ENCODE measurements around the gene NCAPG2.

The NCAPG2 gene, protein sequence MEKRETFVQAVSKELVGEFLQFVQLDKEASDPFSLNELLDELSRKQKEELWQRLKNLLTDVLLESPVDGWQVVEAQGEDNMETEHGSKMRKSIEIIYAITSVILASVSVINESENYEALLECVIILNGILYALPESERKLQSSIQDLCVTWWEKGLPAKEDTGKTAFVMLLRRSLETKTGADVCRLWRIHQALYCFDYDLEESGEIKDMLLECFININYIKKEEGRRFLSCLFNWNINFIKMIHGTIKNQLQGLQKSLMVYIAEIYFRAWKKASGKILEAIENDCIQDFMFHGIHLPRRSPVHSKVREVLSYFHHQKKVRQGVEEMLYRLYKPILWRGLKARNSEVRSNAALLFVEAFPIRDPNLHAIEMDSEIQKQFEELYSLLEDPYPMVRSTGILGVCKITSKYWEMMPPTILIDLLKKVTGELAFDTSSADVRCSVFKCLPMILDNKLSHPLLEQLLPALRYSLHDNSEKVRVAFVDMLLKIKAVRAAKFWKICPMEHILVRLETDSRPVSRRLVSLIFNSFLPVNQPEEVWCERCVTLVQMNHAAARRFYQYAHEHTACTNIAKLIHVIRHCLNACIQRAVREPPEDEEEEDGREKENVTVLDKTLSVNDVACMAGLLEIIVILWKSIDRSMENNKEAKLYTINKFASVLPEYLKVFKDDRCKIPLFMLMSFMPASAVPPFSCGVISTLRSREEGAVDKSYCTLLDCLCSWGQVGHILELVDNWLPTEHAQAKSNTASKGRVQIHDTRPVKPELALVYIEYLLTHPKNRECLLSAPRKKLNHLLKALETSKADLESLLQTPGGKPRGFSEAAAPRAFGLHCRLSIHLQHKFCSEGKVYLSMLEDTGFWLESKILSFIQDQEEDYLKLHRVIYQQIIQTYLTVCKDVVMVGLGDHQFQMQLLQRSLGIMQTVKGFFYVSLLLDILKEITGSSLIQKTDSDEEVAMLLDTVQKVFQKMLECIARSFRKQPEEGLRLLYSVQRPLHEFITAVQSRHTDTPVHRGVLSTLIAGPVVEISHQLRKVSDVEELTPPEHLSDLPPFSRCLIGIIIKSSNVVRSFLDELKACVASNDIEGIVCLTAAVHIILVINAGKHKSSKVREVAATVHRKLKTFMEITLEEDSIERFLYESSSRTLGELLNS

DNA sequence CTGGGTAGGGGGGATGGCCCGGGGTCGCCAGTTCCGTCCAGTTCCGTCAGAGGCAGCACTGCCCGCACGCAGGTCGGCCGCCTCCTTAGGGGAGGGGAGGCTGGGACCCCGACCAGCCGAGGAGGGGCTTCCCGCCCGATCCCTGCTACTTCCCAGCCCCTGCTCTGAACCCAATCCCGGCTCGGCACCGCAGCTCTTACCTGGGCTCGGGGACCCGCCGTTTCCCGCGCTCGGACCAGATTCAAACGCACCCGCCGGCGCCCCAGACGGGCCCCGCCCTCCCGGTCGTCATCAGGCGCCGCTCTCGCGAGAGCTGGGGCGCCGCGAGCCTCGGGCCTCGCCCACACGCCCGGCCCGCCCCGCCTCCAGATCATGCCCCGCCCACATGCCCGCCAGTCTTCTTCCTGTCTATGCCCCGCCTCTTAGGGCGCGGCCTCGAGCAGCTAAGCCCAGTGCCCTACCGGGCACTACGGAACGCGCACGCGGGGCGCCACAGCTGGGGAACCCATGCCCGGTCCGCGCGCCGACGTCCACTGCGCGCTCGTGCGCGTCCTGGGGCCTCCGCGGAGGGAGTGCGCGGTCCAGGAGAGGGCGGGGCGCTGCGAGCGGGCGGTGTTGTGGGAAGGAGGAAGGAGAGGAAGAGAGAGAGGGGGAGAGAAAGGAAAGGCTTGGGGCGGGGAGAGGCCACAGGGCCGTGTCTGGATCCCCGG lies at the start of gene NCAPG2:
TSS of gene NCAPG2 (minus strand) at position 281 of the 710 bp plus-strand sequence. CDS start 2,905 bp downstream, outside the sequence.
- DNase-seq = peak; percentile 64

DNA sequence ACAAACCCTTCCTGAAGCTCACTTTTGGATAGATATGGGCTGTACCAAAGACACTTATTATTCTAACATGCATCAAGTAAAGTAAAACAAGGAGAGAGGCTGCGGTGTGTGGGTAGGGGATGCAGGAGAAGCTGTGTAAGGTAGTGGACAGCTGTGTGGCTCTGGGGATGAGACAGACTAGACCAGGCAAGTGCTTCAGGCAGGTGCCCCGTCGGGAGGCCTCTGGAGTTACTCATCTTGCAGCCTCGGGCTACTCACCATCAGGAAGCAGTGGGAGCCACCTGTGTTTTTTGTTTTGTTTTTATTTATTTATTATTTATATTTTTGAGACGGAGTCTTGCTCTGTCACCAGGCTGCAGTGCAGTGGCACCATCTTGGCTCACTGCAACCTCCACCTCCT lies 49.3 kb upstream of the NCAPG2 start:
- DNase-seq = no peak

DNA sequence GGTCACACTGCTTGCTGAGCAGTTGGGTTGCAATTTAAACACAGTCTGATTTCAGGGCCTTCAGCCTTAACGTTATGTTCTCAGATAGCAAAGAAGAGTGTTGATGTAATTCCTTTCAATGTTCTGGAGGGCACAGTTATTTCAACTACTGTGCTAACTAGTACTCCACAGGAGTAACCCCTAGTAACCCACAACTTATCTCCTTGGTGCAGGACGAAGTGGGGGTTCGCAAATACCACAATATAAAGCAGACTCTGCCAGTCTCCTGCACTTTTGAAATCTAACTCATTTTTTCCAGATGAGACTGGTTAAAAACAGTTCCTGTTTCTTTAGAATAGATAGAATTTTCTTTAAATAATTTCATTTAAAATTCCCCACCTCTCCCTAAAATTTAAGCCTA lies 47.1 kb upstream of the NCAPG2 start:
- DNase-seq = no peak

DNA sequence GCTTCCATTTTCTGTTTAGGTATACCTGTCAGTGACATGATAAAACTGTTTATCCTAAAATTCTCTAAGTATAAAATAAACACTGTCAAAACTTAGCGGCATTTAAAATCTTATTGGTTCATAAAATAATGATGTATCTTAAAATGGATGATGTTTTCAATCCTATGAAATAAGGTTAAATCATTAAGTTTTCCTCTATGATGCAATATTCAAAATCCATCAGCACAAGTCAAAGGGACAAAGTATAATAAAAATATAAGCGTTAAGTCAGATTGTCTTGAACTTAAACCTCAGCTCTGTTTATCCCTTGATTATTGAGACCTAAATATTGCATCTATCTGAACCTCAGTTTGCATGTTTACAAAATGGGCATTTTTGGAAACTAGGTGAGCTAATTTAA lies 46.6 kb upstream of the NCAPG2 start:
- no peak for DNase-seq

DNA sequence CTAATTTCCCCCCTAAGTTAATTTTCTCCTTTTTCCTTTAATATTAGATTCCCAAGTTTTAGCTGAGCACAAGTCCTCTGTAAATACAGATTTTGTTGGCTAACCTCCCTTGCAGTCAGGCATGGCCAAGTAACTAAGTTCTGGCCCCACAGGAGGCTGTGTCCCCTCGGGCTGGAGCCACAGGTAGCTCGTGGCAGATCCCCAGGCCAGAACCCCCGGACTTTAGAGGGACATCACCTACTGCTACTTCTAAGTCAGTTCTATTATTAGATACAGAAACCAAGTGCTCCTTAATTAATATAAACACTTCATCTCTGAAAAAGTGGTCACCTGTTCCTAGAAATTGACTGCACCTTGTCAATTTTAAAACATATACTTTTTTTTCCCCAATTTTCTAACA lies 46.1 kb upstream of the NCAPG2 start:
- DNase-seq = no peak

DNA sequence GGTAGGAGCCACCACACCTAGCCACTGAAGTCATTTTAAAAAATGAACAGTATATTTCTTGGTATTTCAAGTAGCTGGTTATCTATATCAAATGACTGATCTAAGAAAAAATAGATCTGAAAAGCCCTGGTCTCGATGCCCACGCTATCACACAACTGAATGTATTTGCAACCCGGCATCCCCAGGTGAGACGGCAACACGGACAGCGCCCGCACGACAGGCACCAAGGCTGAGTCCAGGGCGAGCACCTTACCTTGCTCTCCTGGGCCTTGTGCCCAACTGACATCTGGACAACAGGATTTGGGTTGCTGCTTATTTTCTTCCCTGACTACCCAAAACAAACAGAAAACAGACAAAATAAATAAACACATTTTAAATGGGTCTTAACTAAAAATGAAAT lies 44.8 kb upstream of the NCAPG2 start:
- no peak for DNase-seq

DNA sequence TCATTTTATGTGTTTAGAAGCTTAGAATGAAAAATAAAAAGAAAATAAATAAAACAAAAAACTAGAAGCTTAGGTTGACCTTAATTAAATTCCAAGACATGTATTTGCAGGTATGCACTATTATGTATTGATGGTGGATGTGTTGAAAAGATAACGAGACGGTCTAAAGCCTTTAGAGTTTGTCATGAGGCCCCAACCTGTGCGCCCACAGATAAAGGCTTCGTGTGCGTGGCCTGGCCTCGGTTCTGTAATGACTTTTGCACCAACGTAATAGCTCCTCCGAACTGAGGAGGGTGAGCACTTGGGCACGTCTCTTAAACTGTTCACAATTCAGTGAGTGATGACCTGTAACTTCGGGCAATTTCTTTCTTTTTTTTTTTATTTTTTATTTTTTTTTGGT lies 43.7 kb upstream of the NCAPG2 start:
- no peak for DNase-seq

DNA sequence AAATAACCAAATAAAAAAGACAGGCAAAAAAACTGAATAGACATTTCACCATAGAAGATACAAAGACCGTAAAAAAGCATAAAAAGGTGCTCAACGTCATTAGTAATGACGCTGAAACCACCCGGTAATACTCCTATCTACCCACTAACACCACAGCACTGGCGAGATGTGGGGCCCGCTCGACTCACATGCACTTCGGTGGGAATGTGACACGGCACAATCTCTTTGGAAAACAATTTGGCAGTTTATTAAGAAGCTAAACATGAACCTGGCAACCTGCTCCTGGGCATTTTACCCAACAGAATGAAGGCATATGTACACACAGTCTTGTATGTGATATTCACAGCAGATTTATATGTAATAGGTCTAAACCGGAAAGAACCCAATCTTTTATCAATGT lies 42.8 kb upstream of the NCAPG2 start:
- DNase-seq = no peak

DNA sequence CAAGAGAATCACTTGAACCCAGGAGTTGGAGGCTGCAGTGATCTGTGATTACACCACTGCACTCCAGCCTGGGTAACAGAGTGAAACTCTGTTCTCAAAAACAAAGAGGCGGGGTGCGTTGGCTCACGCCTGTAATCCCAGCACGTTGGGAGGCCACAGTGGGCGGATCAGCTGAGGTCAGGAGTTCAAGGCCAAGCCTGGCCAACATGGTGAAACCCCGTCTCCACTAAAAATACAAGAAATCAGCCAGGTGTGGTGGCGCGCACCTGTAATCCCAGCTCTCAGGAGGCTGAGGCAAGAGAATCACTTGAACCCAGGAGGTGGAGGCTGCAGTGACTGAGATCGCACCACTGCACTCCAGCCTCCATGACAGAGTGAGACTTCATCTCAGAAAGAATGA lies 42.4 kb upstream of the NCAPG2 start:
- DNase-seq = no peak

DNA sequence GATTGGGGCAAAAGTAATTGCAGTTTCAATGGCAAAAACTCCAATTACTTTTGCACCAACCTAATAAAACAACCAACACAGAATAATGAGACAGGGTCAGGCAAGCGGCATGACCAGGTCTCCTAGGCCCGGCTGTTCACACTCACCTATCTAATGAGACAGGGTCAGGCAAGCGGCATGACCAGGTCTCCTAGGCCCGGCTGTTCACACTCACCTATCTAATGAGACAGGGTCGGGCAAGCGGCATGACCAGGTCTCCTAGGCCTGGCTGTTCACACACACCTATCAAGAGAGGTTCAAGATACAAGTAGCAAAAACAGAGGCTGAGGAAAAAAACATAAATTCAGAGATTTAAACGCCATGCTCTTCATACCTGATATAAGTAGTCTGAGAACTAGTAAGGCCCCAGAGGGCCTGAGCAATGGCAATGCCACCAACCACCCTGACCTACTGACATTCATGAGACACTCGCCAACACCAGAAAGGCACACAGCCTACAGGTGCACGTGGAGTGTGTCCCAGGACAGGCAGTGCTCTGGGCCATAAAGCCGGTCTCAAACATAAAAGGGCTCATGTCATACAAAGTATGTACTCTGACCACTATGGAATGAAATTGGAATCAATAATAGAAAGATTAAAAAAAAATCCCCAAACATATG lies 40.6 kb upstream of the NCAPG2 start:
- DNase-seq = no peak

DNA sequence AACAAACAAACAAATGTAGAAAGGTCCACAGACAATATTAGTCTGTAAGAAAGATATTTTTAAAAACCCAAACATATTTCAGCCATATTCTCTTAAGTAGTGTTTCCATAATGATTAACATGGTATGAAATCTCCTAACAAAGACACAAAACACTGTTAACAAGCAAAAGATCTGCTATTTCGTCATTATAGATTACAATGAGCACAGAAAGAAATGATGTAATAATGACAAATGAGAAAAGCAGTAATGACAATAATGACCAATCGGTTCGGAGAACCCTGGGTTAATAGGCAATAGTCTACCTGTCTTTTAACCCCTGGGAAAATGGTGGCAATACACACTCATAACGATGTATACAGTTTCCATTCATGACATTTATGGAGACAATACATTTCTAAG lies 39.5 kb upstream of the NCAPG2 start:
- DNase-seq = no peak

DNA sequence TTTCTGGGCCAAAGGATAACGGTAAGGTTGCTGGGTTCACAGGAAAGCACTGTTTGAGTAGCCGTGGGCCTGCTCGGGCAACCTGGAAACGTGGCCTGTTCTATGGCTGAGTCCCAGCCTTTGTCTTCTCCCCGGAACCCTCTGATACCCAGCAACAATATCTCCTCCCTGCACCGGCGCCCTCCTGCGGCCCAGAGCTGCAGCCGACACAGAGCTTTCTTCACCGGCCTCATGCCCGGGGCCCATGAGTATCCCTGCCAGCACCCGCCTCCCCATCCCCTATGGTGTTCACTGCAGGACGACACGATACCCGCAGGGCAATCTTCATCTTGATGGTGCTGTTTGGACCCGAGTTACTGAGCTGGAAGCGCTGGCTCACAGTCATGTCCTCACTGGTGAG lies 38.6 kb upstream of the NCAPG2 start:
- no peak for DNase-seq

DNA sequence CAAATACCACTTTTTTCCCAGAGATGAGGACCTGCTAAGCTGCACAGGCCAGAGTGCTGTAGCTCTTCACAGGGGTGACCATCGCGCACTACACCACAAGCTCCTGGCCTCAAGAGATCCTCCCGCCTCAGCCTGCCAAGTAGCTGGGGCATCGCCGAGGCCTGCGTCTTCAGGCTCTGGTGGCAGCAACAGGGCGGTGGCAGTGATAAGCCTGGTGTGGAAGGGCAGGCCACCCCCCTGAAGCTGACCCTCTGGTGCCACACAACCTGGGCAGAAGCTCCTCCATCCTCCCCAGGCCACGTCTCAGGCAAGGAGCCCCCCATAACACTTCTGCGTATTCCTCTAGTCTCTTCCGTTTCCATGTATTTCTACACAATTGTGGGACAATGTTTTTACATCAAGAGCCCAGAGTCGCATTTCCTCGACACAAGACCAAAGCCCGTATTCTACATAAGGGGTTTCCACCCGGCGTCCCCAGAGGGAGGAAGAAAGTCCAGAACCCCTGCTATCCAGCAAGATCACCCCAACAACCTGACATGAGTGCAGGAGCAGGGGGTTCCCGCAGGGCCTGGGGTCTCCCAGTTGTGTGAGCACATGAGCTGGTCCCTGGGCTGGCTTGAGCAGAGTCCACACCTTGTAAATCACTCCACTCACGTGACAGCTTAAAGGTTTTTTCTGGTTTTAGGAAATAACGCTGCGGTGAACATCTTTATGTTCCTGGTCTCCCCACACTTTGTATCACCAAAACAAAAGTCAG lies 37.6 kb upstream of the NCAPG2 start:
- DNase-seq = no peak

DNA sequence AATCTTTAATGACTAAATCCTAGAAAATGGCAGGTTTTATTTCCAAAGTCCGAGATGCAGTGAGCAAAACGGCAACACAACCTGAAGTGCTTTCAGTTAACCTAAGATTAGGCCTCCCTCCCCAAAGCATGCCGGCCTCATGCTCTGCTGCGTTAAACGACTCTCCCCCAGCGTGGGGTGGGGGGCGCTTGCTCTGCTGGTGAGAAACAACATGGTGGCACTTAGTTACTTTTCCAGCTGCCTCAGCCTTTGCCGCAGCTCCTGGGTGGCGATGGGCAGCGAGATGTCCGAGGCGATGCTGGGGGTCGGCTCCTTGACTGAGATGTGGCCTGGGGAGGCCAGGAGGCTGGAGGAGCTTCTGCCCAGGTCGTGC lies 36.7 kb upstream of the NCAPG2 start:
- no peak for DNase-seq

DNA sequence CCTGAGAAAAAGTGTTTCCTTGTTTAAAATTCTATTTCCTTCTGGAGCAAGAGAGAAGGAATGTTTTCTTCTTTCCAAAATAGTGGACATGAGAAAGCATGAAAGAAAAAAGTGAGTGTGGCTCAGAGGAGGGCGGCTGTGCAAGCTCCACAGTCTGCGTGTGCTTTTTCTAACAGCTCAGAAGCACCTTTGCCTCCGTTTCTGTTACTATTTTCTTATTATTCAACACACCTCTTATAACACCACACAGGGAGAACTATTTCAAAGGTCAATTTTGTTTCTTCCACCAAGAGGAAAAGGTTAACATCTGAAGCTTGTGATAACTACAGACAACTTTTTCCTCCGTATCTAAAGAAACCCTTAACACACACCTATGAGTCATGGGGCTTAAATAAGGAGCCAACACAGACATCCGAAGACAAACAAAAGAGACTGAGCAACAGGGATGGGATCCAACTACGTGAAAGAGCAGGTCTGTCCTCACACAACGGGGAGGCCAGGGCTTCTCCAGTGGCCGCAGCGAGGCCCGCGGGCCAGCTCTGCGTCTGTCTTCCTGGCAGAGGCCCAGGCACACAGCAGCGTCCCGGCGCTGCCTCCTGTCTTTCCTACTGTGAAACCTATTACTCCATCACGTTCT lies 36.2 kb upstream of the NCAPG2 start:
- DNase-seq = no peak

DNA sequence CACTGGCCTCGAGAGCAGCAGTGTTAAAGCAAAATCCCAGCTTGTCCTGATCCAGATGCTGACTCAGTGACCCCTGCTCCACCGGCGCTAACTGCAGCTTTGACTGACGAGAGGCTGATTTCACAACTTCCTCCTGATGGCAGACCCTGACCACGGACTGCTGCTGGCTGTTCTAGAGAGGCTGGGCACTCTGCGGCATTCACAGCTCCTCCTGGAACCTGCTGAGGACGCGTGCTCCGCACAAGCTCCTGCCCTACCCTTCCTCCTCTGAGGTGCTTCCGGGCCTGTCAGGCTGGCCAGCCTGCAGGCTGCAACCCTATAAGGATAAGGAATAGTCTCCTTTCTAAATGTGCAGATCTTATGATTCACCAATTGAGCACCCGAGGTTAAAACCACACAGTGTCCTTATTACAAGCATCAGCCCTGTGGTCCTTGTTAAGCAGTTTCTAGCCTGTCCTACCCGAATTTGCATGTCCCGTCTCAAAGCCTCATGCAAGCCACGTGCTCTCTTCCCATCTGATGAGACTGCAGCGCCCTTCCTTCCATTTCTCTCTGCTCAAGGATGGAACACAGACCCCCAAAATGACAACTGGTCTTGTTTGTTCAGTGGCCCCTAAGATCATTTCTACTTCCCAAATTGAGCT lies 35.5 kb upstream of the NCAPG2 start:
- DNase-seq = no peak

DNA sequence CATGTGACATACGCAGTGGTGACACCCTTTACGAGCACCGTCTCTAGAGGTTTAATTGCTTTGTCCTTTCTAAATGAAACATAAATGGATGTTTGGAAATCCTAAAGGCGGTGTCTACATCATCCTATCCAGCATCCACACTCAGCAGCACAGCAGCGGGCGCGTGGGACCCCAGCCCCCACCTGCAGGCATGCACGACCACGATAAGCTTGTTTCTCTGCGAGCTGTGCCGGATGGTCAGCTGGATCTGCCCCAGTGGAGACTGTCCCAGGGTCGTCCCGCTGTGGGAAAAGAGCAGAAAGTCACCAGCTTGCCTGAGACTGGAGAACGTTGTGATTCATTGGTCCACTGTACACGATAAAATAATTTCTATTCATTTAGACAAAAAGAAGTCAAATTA lies 34.2 kb upstream of the NCAPG2 start:
- no peak for DNase-seq

DNA sequence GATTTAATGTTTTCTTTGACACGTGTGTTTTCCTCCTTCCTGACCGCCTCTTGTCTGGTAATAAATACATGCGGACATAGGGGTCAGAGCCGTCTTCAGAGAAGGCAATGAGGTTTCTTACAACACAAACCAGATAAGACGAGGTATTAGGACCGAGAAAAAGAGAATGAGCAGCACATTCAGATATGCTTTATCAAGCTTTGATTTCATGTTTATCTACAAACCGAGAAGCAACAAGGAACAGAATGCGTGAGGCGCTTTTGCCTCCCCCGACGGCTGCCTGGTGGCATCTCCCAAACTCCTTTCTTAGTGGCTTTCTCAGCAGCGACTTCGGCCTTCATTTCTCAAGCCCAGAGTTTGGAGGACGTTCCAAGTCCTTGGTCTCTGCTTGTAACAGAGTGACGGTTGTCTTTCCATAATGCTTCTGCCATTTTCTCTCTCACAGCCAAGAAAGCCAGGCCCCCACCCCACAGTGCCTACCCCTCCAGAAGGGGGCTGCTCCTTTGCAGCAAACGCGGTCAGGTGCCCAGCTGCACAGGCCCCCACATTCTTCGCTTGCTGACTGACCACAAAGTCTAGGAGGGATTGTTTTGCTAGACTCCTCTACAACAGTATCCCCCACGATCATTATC lies 32.6 kb upstream of the NCAPG2 start:
- DNase-seq = no peak

DNA sequence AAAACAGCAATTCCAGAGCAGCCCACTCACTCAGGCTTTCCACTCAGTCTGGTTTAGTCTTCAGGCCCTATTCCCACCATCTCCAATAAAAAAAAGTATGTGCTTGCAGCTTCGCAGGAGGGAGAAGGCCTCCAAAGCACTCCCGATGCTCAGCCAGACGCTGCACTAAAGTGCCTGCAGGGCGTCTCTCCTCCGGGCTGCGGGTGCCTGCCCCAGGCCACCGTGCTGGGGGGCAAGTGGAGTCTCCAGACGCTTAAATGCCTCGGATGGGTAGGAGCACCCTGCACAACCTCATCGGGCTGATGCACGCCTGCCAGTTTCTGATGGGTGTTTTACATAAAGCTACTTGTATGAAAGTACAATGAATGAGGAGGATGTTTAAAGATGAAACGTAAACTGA lies 31.3 kb upstream of the NCAPG2 start:
- no peak for DNase-seq

DNA sequence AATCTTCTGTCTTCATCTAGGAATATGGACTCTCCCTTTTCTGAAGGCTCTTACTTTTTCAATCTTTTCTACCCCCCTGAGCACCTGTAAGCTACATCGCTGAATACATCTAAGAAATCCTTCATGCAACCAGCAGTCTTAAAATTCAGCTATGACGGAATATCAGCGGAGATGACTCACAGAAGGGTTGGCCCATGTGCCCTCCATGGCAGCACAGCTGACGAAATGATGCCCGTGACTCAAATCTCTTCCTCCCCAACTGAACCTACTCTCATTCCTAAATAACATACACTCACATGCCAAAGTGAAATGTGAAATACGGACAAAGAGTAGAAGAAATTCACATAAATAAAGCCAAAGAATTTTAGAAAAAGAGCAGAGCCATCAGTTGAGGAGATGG lies 30.3 kb upstream of the NCAPG2 start:
- no peak for DNase-seq
